Endothelial cell of umbilical vein (primary cell): Measurements from ENCODE around the gene STRN3. TPM values are rescaled to one million over a fixed set of nuclear protein-coding genes. Genes with fewer than 3 reads are reported as not detected.

Experiments
- BruUV-seq: library from RNA; stranded (reverse); fragments of 400-500 nt; replicated peaks from 2 replicates; lab custom pipeline; 2021; lab: Mats Ljungman, UMichigan
- CTCF ChIA-PET: fragments of 300-600, 350-600 bp; sonication (Branson Sonifier 250); formaldehyde crosslinking; loops from one replicate; lab custom pipeline; 2021; ENCODE audit warnings: antibody characterized with exemption, inconsistent platforms; lab: Charles Lee
- POLR2A ChIA-PET: fragments of 300-600, 350-600 bp; sonication (Branson Sonifier 250); formaldehyde crosslinking; loops from one replicate; lab custom pipeline; 2021; ENCODE audit warnings: antibody characterized with exemption, inconsistent platforms; lab: Charles Lee
- DNase-seq: peaks from one replicate; pipeline ENCODE4 v3.0.0-alpha.2; 2011; ENCODE audit warnings: low read depth, low spot score
- FAIRE-seq: peaks from 2 replicates; lab custom pipeline; 2011; peaks lifted over from hg19 to GRCh38; lab: Jason Lieb, UNC
- H2AFZ ChIP-seq: 2 replicates; pipeline ENCODE4 v1.6.0; 2012; ENCODE audit warnings: low read depth, low read length, control low read depth, inconsistent platforms
- H3K27ac ChIP-seq: 2 replicates; pipeline ENCODE4 v1.5.1; 2011; ENCODE audit warnings: low read depth, mild to moderate bottlenecking, control low read depth, low read length, moderate library complexity; ENCODE audit not compliant: insufficient read depth
- H3K27me3 ChIP-seq, 2 experiments: 2 replicates each; pipeline versions ENCODE4 v1.6.0 to v1.6.1; 2011; ENCODE audit warnings: low read length in 2 of 2, mixed read lengths in 1 of 2; ENCODE audit not compliant: control insufficient read depth in 2 of 2, insufficient read depth in 2 of 2
- H3K36me3 ChIP-seq, 2 experiments: 2 replicates in 1 of 2; 3 replicates in 1 of 2; pipeline ENCODE4 v1.5.1; 2011; ENCODE audit warnings: low read length in 2 of 2, mild to moderate bottlenecking in 1 of 2, moderate library complexity in 1 of 2; ENCODE audit not compliant: control insufficient read depth in 2 of 2, insufficient read depth in 2 of 2; ENCODE audit errors: extremely low read depth in 1 of 2
- H3K4me1 ChIP-seq: 3 replicates; pipeline ENCODE4 v1.5.1; 2011; ENCODE audit warnings: mild to moderate bottlenecking, low read length; ENCODE audit not compliant: control insufficient read depth, insufficient read depth; ENCODE audit errors: extremely low read depth
- H3K4me2 ChIP-seq: 2 replicates; pipeline ENCODE4 v1.6.1; 2011; ENCODE audit warnings: low read length, control low read depth, mixed read lengths; ENCODE audit not compliant: insufficient read depth
- H3K4me3 ChIP-seq, 3 experiments: fragments of 200-600 bp in 1 of 3; sonication (generic), shearing (Covaris generic) in 1 of 3; replicated peaks in 1 of 3; 2 replicates each; pipeline ENCODE4 v1.5.1; 2011 to 2016; ENCODE audit warnings: control low read depth in 3 of 3, low read length in 3 of 3, mild to moderate bottlenecking in 2 of 3, inconsistent platforms in 1 of 3, low read depth in 1 of 3, moderate library complexity in 1 of 3; ENCODE audit not compliant: insufficient read depth in 1 of 3
- H3K79me2 ChIP-seq: 2 replicates; pipeline ENCODE4 v1.6.0; 2012; ENCODE audit warnings: low read length, inconsistent platforms; ENCODE audit not compliant: control insufficient read depth, insufficient read depth
- H3K9ac ChIP-seq: replicated peaks from 2 replicates; pipeline ENCODE3; 2011; ENCODE audit warnings: low read length, control low read depth; ENCODE audit not compliant: insufficient read depth; ENCODE audit errors: extremely low read depth
- H3K9me1 ChIP-seq: replicated peaks from 3 replicates; pipeline ENCODE4 v1.6.0; 2011; ENCODE audit warnings: mild to moderate bottlenecking, low read length; ENCODE audit not compliant: control insufficient read depth, insufficient read depth; ENCODE audit errors: extremely low read depth
- H3K9me3 ChIP-seq: replicated peaks from 2 replicates; pipeline ENCODE4 v1.5.1; 2012; ENCODE audit warnings: low read length, inconsistent platforms; ENCODE audit not compliant: control insufficient read depth, insufficient read depth
- H4K20me1 ChIP-seq: replicated peaks from 2 replicates; pipeline ENCODE3; 2011; ENCODE audit warnings: mild to moderate bottlenecking, low read length; ENCODE audit not compliant: control insufficient read depth, insufficient read depth; ENCODE audit errors: extremely low read depth
- CTCF ChIP-seq, 2 donors: IDR thresholded peaks; 1 replicate in 1 of 2; 2 replicates in 1 of 2; pipeline ENCODE4 v1.5.1; 2011; ENCODE audit warnings: low read length in 2 of 2, mild to moderate bottlenecking in 2 of 2, moderate library complexity in 2 of 2, control low read depth in 1 of 2, inconsistent platforms in 1 of 2, low read depth in 1 of 2; ENCODE audit not compliant: insufficient read depth in 1 of 2; ENCODE audit errors: extremely low read depth in 1 of 2
- EZH2 ChIP-seq: IDR thresholded peaks from 2 replicates; pipeline ENCODE4 v1.6.1; 2012; ENCODE audit warnings: borderline replicate concordance, low read depth, mild to moderate bottlenecking, moderate library complexity, low read length, inconsistent platforms; ENCODE audit not compliant: severe bottlenecking
- FOS ChIP-seq: IDR thresholded peaks from 2 replicates; pipeline ENCODE4 v1.6.1; 2011; ENCODE audit warnings: mild to moderate bottlenecking, low read length, moderate library complexity, borderline replicate concordance; ENCODE audit not compliant: insufficient read depth
- GATA2 ChIP-seq: IDR thresholded peaks from 2 replicates; pipeline ENCODE4 v1.7.0; 2011; ENCODE audit warnings: low read depth, mild to moderate bottlenecking, moderate library complexity, mixed read lengths, low read length; ENCODE audit not compliant: insufficient read length, insufficient read depth
- JUN ChIP-seq: IDR thresholded peaks from 2 replicates; pipeline ENCODE4 v1.6.1; 2011; ENCODE audit warnings: borderline replicate concordance, low read depth; ENCODE audit not compliant: insufficient read length, insufficient read depth
- MAX ChIP-seq: IDR thresholded peaks from 2 replicates; pipeline ENCODE4 v1.6.1; 2011; ENCODE audit not compliant: insufficient read depth, insufficient read length
- MYC ChIP-seq: IDR thresholded peaks from one replicate; pipeline ENCODE4 v1.6.1; 2011; ENCODE audit warnings: mild to moderate bottlenecking, low read depth, low read length
- POLR2A ChIP-seq: IDR thresholded peaks from 2 replicates; pipeline ENCODE4 v1.6.1; 2012; ENCODE audit warnings: low read depth, mild to moderate bottlenecking, control low read depth, low read length
- POLR2AphosphoS5 ChIP-seq: IDR thresholded peaks from 2 replicates; pipeline ENCODE4 v1.6.1; 2012; ENCODE audit warnings: low read depth, mild to moderate bottlenecking, control low read depth, low read length, moderate library complexity; ENCODE audit not compliant: insufficient read depth
- dilution Hi-C: fragments of 300-500 bp; cut with MboI; formaldehyde crosslinking; loops from one replicate; pipeline ENCODE4 v1.15.0; 2019; ENCODE audit warnings: low sequenced_read_pairs; ENCODE audit not compliant: extremely low pct_ligation_motif_present
- intact Hi-C: fragments of 100-400 bp; cut with micrococcal nuclease; formaldehyde crosslinking; loops from one replicate; pipeline ENCODE4 v1.10.0; 2022
- polyA plus RNA-seq, 4 experiments: library from polyadenylated mRNA; depleted of rRNA in 3 of 4; stranded (reverse) in 3 of 4; unstranded in 1 of 4; fragments of >200 nt; gene quantifications; 2 replicates each; pipeline versions ENCODE4 v1.2.1 to v1.2.3, GENCODE V29; 2011 to 2012; ENCODE audit warnings: missing spikeins in 1 of 4
- total RNA-seq: library from RNA; stranded (reverse); gene quantifications from 2 replicates; pipeline ENCODE4 v1.2.3, GENCODE V29; 2021

Gene STRN3
- total and polyA plus RNA-seq, 2 donors (not counting 3 experiments of a cell fraction or from before 2014, with no cell fraction given) = 8.4 to 35.1 TPM

GRCh38 chr14:30869551-30870155 lies 156.5 kb downstream of the STRN3 start:
- no peak overlapping the region for H3K4me2 ChIP-seq
- BruUV-seq = no TSS peak
- no peak overlapping the region for H3K27ac ChIP-seq
- no peaks in the 10 kb centered on the region for H3K9me1 ChIP-seq
- no peaks in the 10 kb centered on the region for H4K20me1 ChIP-seq
- TF ChIP-seq POLR2A = no peak
- TF ChIP-seq GATA2 = no peak
- no peak for TF ChIP-seq EZH2
- no peak for TF ChIP-seq POLR2AphosphoS5
- TF ChIP-seq MAX = no peak
- no peak for TF ChIP-seq FOS
- no peak for TF ChIP-seq JUN
- TF ChIP-seq MYC = no peak
- no peak for TF ChIP-seq CTCF (IDR thresholded peaks at IDR 0.05; ENCODE audit: extremely low read depth in 1 of 2, insufficient read depth in 1 of 2, low read depth in 1 of 2, low read length in 2 of 2)
- FAIRE-seq (no peak), DNase-seq (no peak)
- intact Hi-C loops = loop anchor here (5.0 kb wide), 1 partner anchor 488 kb away; no protein-coding TSS in a partner anchor
- dilution Hi-C loops = no loop called here
- H3K36me3 ChIP-seq = no peaks in the 10 kb centered on the region
- peaks cover 5% of the 10 kb centered on the region for H3K4me1 ChIP-seq
- H3K4me3 ChIP-seq = no peak overlapping the region
- ChIA-PET CTCF (no interaction called here), POLR2A (no interaction called here)
- H3K79me2 ChIP-seq = no peaks in the 10 kb centered on the region
- peaks cover 23 to 34% of the 10 kb centered on the region in 2 experiments for H3K27me3 ChIP-seq
- H2AFZ ChIP-seq = no peak overlapping the region
- no peak overlapping the region for H3K9ac ChIP-seq
- H3K9me3 ChIP-seq = no peaks in the 10 kb centered on the region
